Measurements from ENCODE around the gene ST8SIA5. TPM values are rescaled to one million over a fixed set of nuclear protein-coding genes. Genes with fewer than 3 reads are reported as not detected.

The ST8SIA5 gene
- total and polyA plus RNA-seq, 9 of the 15 experiments (the other 6 are each of a cell fraction or from before 2014, with no cell fraction given), result 0.03 to 0.33 (median 0.06) TPM; not detected in 5

DNA sequence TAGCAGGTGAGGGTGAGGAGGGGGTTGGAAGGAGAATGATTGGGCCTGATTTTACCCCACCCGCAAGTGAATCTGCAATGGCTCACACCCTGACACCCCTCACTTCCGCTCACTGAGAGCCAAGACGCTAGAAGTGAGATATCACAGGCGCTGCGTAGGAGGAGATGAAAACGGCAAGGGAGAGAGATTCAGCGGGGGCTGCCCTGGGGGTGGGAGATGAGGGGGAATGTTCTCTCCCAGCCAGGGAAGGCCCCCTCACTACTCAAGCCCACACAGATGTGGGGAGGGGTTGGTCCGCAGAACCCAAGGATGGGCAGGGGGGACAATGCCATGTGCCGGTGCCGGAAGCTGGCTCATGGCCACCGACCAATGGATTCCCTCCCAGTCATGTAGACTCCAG is 132.7 kb downstream of the ST8SIA5 start (continued):
- TF ChIP-seq ARNT (IDR thresholded peaks at IDR 0.05) (no peak), LARP7 (IDR thresholded peaks at IDR 0.05) (no peak)
- TF ChIP-seq, protein P1, sequence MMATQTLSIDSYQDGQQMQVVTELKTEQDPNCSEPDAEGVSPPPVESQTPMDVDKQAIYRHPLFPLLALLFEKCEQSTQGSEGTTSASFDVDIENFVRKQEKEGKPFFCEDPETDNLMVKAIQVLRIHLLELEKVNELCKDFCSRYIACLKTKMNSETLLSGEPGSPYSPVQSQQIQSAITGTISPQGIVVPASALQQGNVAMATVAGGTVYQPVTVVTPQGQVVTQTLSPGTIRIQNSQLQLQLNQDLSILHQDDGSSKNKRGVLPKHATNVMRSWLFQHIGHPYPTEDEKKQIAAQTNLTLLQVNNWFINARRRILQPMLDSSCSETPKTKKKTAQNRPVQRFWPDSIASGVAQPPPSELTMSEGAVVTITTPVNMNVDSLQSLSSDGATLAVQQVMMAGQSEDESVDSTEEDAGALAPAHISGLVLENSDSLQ (IDR thresholded peaks at IDR 0.05), result no peak
- TF ChIP-seq, protein P2, sequence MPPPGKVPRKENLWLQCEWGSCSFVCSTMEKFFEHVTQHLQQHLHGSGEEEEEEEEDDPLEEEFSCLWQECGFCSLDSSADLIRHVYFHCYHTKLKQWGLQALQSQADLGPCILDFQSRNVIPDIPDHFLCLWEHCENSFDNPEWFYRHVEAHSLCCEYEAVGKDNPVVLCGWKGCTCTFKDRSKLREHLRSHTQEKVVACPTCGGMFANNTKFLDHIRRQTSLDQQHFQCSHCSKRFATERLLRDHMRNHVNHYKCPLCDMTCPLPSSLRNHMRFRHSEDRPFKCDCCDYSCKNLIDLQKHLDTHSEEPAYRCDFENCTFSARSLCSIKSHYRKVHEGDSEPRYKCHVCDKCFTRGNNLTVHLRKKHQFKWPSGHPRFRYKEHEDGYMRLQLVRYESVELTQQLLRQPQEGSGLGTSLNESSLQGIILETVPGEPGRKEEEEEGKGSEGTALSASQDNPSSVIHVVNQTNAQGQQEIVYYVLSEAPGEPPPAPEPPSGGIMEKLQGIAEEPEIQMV (tag; conservative IDR thresholded peaks at IDR 0.05; ENCODE audit: low read depth), result no peak

DNA sequence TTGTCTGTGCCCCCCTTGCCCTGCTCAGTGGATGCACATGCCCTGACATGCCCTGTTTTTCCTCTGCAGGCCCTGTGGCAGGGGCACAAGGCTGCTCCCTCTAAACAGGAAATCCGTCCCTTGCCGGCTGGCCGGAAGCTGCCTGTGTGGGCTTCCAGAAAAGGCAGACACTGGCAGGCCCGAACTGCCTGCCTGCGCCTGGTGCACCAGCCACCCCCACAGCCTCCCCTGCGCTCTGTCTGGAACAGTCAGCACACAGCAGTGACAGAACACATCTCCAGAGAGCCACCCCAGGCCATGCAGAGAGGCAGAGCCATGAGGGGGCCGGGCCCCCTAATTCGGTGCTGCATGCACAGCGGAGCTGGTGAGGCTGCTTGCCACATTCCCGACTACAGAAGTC is 133.3 kb downstream of the ST8SIA5 start:
- no peak for DNase-seq (ENCODE audit: extremely low read depth in 1 of 4, low spot score in 3 of 4)
- POLR2A ChIA-PET, result no interaction called here

More for the DNA sequence above, 133.3 kb downstream of the ST8SIA5 start:
- BruUV-seq (replicated peaks), result no TSS peak
- no peak for ATAC-seq
- TF ChIP-seq, protein P3, sequence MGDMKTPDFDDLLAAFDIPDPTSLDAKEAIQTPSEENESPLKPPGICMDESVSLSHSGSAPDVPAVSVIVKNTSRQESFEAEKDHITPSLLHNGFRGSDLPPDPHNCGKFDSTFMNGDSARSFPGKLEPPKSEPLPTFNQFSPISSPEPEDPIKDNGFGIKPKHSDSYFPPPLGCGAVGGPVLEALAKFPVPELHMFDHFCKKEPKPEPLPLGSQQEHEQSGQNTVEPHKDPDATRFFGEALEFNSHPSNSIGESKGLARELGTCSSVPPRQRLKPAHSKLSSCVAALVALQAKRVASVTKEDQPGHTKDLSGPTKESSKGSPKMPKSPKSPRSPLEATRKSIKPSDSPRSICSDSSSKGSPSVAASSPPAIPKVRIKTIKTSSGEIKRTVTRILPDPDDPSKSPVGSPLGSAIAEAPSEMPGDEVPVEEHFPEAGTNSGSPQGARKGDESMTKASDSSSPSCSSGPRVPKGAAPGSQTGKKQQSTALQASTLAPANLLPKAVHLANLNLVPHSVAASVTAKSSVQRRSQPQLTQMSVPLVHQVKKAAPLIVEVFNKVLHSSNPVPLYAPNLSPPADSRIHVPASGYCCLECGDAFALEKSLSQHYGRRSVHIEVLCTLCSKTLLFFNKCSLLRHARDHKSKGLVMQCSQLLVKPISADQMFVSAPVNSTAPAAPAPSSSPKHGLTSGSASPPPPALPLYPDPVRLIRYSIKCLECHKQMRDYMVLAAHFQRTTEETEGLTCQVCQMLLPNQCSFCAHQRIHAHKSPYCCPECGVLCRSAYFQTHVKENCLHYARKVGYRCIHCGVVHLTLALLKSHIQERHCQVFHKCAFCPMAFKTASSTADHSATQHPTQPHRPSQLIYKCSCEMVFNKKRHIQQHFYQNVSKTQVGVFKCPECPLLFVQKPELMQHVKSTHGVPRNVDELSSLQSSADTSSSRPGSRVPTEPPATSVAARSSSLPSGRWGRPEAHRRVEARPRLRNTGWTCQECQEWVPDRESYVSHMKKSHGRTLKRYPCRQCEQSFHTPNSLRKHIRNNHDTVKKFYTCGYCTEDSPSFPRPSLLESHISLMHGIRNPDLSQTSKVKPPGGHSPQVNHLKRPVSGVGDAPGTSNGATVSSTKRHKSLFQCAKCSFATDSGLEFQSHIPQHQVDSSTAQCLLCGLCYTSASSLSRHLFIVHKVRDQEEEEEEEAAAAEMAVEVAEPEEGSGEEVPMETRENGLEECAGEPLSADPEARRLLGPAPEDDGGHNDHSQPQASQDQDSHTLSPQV (IDR thresholded peaks at IDR 0.05), result no peak
- TF ChIP-seq U2AF2 (optimal IDR thresholded peaks at IDR 0.05; ENCODE audit: low read depth, low read length), result no peak
- no peak for TF ChIP-seq ZNF408 (CRISPR knock-in tag; IDR thresholded peaks at IDR 0.05; ENCODE audit: low read depth)
- no peak for TF ChIP-seq FOXJ2 (tag; IDR thresholded peaks at IDR 0.05)
- TF ChIP-seq ZFP36 (IDR thresholded peaks at IDR 0.05; ENCODE audit: low read depth, low read length, partially characterized antibody), result no peak
- TF ChIP-seq GABPA (tag; conservative IDR thresholded peaks at IDR 0.05; ENCODE audit: low read depth), result no peak
- H4K20me1 ChIP-seq (replicated peaks; ENCODE audit: control insufficient read depth, insufficient read depth, low read length), result no peaks in the 10 kb centered on the region
- intact Hi-C loops (cut with micrococcal nuclease), result loop anchor here (10.0 kb wide), 1 partner anchor 69 kb away; no protein-coding TSS in a partner anchor
- H3K4me2 ChIP-seq (ENCODE audit: insufficient read depth, low read length), result no peak overlapping the region
- H3K36me3 ChIP-seq (ENCODE audit: control insufficient read depth, insufficient read depth, low read length), result no peaks in the 10 kb centered on the region
- H3K9me3 ChIP-seq (replicated peaks; ENCODE audit: control insufficient read depth, insufficient read depth, low read depth, low read length), result no peaks in the 10 kb centered on the region
- in situ Hi-C loops (cut with MboI), result no loop called here
- FAIRE-seq, result no peak
- CTCF ChIA-PET (ENCODE audit: low intra/inter-chr PET ratio), result no interaction called here
- no peak overlapping the region for H3K27ac ChIP-seq (ENCODE audit: extremely low read depth, low read depth, low read length)
- H2AFZ ChIP-seq (ENCODE audit: low read depth, low read length), result no peak overlapping the region
- no peaks in the 10 kb centered on the region for H3K9me1 ChIP-seq (ENCODE audit: control insufficient read depth, insufficient read depth, low read length)
- peaks cover 0 to 5% of the 10 kb centered on the region in 2 experiments; a peak in 2 of 5 replicates for H3K4me1 ChIP-seq (replicated peaks in 1 of 2; ENCODE audit: control insufficient read depth in 2 of 2, insufficient read depth in 2 of 2, low read length in 2 of 2)
- H3K9ac ChIP-seq (ENCODE audit: insufficient read depth in 1 of 2, low read depth in 2 of 2, low read length in 2 of 2), result no peak overlapping the region
- H3K4me3 ChIP-seq, result no peak overlapping the region
- H3K27me3 ChIP-seq (ENCODE audit: control insufficient read depth in 2 of 2, insufficient read depth in 2 of 2, low read length in 2 of 2), result no peaks in the 10 kb centered on the region; a peak in 1 of 5 replicates
- H3K79me2 ChIP-seq (ENCODE audit: control insufficient read depth, insufficient read depth, low read length), result no peaks in the 10 kb centered on the region
- 0% methylated on average over 6 of the region's 10 CpGs for WGBS (ENCODE audit: insufficient coverage, low coverage, missing lambda C conversion rate)
